Measurements from ENCODE around the gene SUGCT.

SUGCT gene

GRCh38 chr7:40219917-40220316 is 85.1 kb downstream of the SUGCT start:
- TF ChIP-seq CTCF (IDR thresholded peaks at IDR 0.05): no peak
- Histone ChIP-seq H3K9ac (no peak overlapping the region), H3K4me1 (no peaks in the 10 kb centered on the region), H3K27me3 (ENCODE audit: control insufficient read depth, insufficient read depth, low read length) (no peaks in the 10 kb centered on the region), H2AFZ (no peak overlapping the region), H3K36me3 (ENCODE audit: control insufficient read depth, insufficient read depth, low read length) (no peaks in the 10 kb centered on the region), H3K79me2 (no peaks in the 10 kb centered on the region), H3K4me2 (ENCODE audit: low read length) (no peak overlapping the region), H3K4me3 (ENCODE audit: low read depth, low read length) (no peak overlapping the region), H3K9me3 (ENCODE audit: control insufficient read depth, low read length) (no peaks in the 10 kb centered on the region), H3K27ac (no peak overlapping the region)

GRCh38 chr7:40220421-40220911 is 85.7 kb downstream of the SUGCT start:
- H3K4me2 ChIP-seq (ENCODE audit: low read length): no peak overlapping the region
- H3K9me3 ChIP-seq (ENCODE audit: control insufficient read depth, low read length): no peaks in the 10 kb centered on the region
- no peak for TF ChIP-seq CTCF (IDR thresholded peaks at IDR 0.05)
- no peak overlapping the region for H3K9ac ChIP-seq
- H3K4me1 ChIP-seq: no peaks in the 10 kb centered on the region
- H3K79me2 ChIP-seq: no peaks in the 10 kb centered on the region
- no peak overlapping the region for H3K27ac ChIP-seq
- no peak overlapping the region for H2AFZ ChIP-seq
- H3K27me3 ChIP-seq (ENCODE audit: control insufficient read depth, insufficient read depth, low read length): no peaks in the 10 kb centered on the region
- no peaks in the 10 kb centered on the region for H3K36me3 ChIP-seq (ENCODE audit: control insufficient read depth, insufficient read depth, low read length)
- H3K4me3 ChIP-seq (ENCODE audit: low read depth, low read length): no peak overlapping the region

GRCh38 chr7:40221836-40222235 is 87.0 kb downstream of the SUGCT start:
- H2AFZ ChIP-seq: no peak overlapping the region
- no peaks in the 10 kb centered on the region for H3K4me1 ChIP-seq
- H3K27ac ChIP-seq: no peak overlapping the region
- no peak overlapping the region for H3K9ac ChIP-seq
- no peak overlapping the region for H3K4me3 ChIP-seq (ENCODE audit: low read depth, low read length)
- no peaks in the 10 kb centered on the region for H3K27me3 ChIP-seq (ENCODE audit: control insufficient read depth, insufficient read depth, low read length)
- no peak overlapping the region for H3K4me2 ChIP-seq (ENCODE audit: low read length)
- H3K9me3 ChIP-seq (ENCODE audit: control insufficient read depth, low read length): no peaks in the 10 kb centered on the region
- no peaks in the 10 kb centered on the region for H3K36me3 ChIP-seq (ENCODE audit: control insufficient read depth, insufficient read depth, low read length)
- TF ChIP-seq CTCF (IDR thresholded peaks at IDR 0.05): no peak
- H3K79me2 ChIP-seq: no peaks in the 10 kb centered on the region

- Histone ChIP-seq H3K4me1 (no peaks in the 10 kb centered on the region), H3K27ac (no peak overlapping the region), H3K79me2 (no peaks in the 10 kb centered on the region), H3K4me3 (ENCODE audit: low read depth, low read length) (no peak overlapping the region), H3K27me3 (ENCODE audit: control insufficient read depth, insufficient read depth, low read length) (no peaks in the 10 kb centered on the region), H2AFZ (no peak overlapping the region), H3K9ac (no peak overlapping the region), H3K9me3 (ENCODE audit: control insufficient read depth, low read length) (no peaks in the 10 kb centered on the region), H3K4me2 (ENCODE audit: low read length) (no peak overlapping the region), H3K36me3 (ENCODE audit: control insufficient read depth, insufficient read depth, low read length) (no peaks in the 10 kb centered on the region)
- TF ChIP-seq CTCF (IDR thresholded peaks at IDR 0.05): no peak
These were observed 88.8 kb downstream of the SUGCT start for GRCh38 chr7:40223451-40224127.

GRCh38 chr7:40230101-40230500 is 95.3 kb downstream of the SUGCT start:
- H3K27ac ChIP-seq: no peak overlapping the region
- H3K79me2 ChIP-seq: no peaks in the 10 kb centered on the region
- H2AFZ ChIP-seq: no peak overlapping the region

More at GRCh38 chr7:40230101-40230500, 95.3 kb downstream of the SUGCT start:
- Histone ChIP-seq H3K9ac (no peak overlapping the region), H3K27me3 (ENCODE audit: control insufficient read depth, insufficient read depth, low read length) (no peaks in the 10 kb centered on the region), H3K4me1 (no peaks in the 10 kb centered on the region), H3K36me3 (ENCODE audit: control insufficient read depth, insufficient read depth, low read length) (no peaks in the 10 kb centered on the region), H3K4me2 (ENCODE audit: low read length) (no peak overlapping the region), H3K4me3 (ENCODE audit: low read depth, low read length) (no peak overlapping the region), H3K9me3 (ENCODE audit: control insufficient read depth, low read length) (no peaks in the 10 kb centered on the region)
- TF ChIP-seq CTCF (IDR thresholded peaks at IDR 0.05): no peak

Data from parathyroid adenoma (tissue), 2 donors.